SK-N-SH (cell line): ENCODE data around the gene KMT2B. TPM values are rescaled to one million over a fixed set of nuclear protein-coding genes. Genes with fewer than 3 reads are reported as not detected.

Experiments
- CTCF ChIA-PET: fragments of 300-600, 350-600 bp; formaldehyde crosslinking; extraction: SDS; loops from one replicate; lab custom pipeline; 2021; lab: Yijun Ruan, JAX
- POLR2A ChIA-PET: fragments of 350-600 bp; sonication (Branson Sonifier 250); formaldehyde crosslinking; extraction: SDS; loops from one replicate; lab custom pipeline; 2020; ENCODE audit warnings: antibody characterized with exemption, inconsistent platforms; lab: Yijun Ruan, JAX
- DNase-seq: peaks from one replicate; pipeline ENCODE4 v3.0.0; 2012
- H2AFZ ChIP-seq: fragments of 200-600 bp; sonication (generic); 2 replicates; pipeline ENCODE4 v1.8.1; 2016; ENCODE audit warnings: antibody characterized with exemption, mild to moderate bottlenecking, low read depth
- H3F3A ChIP-seq: fragments of 200-600 bp; sonication (generic); replicated peaks from 2 replicates; pipeline ENCODE3; 2016; ENCODE audit warnings: antibody characterized with exemption, mild to moderate bottlenecking; ENCODE audit not compliant: insufficient read depth
- H3K27ac ChIP-seq, 2 experiments: fragments of 200-500 bp in 1 of 2; fragments of 200-600 bp in 1 of 2; sonication (Bioruptor generic) in 1 of 2; sonication (generic), shearing (Covaris generic) in 1 of 2; 2 replicates each; pipeline versions ENCODE4 v1.5.1 to v1.6.1; 2014 to 2016; ENCODE audit warnings: low read depth in 2 of 2, inconsistent platforms in 1 of 2, low read length in 1 of 2, mild to moderate bottlenecking in 1 of 2, mixed read lengths in 1 of 2
- H3K27me3 ChIP-seq: fragments of 200-600 bp; sonication (generic), shearing (Covaris generic); 2 replicates; pipeline ENCODE4 v1.6.1; 2016; ENCODE audit warnings: mixed run types; ENCODE audit not compliant: insufficient read depth
- H3K36me3 ChIP-seq, 2 experiments: fragments of 200-500 bp in 1 of 2; fragments of 200-600 bp in 1 of 2; sonication (Bioruptor generic) in 1 of 2; sonication (generic) in 1 of 2; replicated peaks in 1 of 2; 2 replicates each; pipeline versions ENCODE3 to v1.5.1; 2014 to 2016; ENCODE audit warnings: low read length in 1 of 2, mild to moderate bottlenecking in 1 of 2; ENCODE audit not compliant: insufficient read depth in 2 of 2, control insufficient read depth in 1 of 2
- H3K4me1 ChIP-seq, 2 experiments: fragments of 200-500 bp in 1 of 2; fragments of 200-600 bp in 1 of 2; sonication (Bioruptor generic) in 1 of 2; sonication (generic), shearing (Covaris generic) in 1 of 2; 2 replicates each; pipeline versions ENCODE4 v1.5.1 to v1.6.1; 2014 to 2016; ENCODE audit warnings: low read depth in 1 of 2, low read length in 1 of 2, mixed run types in 1 of 2; ENCODE audit not compliant: insufficient read depth in 2 of 2, control insufficient read depth in 1 of 2
- H3K4me2 ChIP-seq: fragments of 200-600 bp; sonication (generic), shearing (Covaris generic); 2 replicates; pipeline ENCODE4 v1.6.1; 2017; ENCODE audit warnings: mixed run types
- H3K4me3 ChIP-seq, 2 experiments: fragments of 200-500 bp in 1 of 2; fragments of 200-600 bp in 1 of 2; sonication (Bioruptor generic) in 1 of 2; sonication (generic), shearing (Covaris generic) in 1 of 2; 2 replicates each; pipeline versions ENCODE4 v1.5.1 to v1.8.1; 2014 to 2016; ENCODE audit warnings: low read depth in 2 of 2, inconsistent platforms in 1 of 2, low read length in 1 of 2, mild to moderate bottlenecking in 1 of 2, mixed read lengths in 1 of 2, moderate library complexity in 1 of 2
- H3K79me2 ChIP-seq: fragments of 200-600 bp; sonication (generic); 2 replicates; pipeline ENCODE4 v1.8.1; 2017; ENCODE audit warnings: mild to moderate bottlenecking; ENCODE audit not compliant: insufficient read depth
- H3K9ac ChIP-seq: fragments of 200-600 bp; sonication (generic); 2 replicates; pipeline ENCODE4 v1.6.1; 2017; ENCODE audit warnings: mixed run types
- H3K9me2 ChIP-seq: fragments of 200-600 bp; sonication (generic); 2 replicates; pipeline ENCODE4 v1.6.1; 2017; ENCODE audit warnings: mixed run types
- H3K9me3 ChIP-seq: fragments of 200-600 bp; sonication (generic); 2 replicates; pipeline ENCODE4 v1.6.1; 2017; ENCODE audit warnings: mixed run types, mild to moderate bottlenecking, moderate library complexity
- H4K20me1 ChIP-seq: fragments of 200-600 bp; sonication (generic); 2 replicates; pipeline ENCODE4 v1.6.1; 2017; ENCODE audit warnings: mild to moderate bottlenecking, mixed run types; ENCODE audit not compliant: insufficient read depth
- CHD2 ChIP-seq: fragments of 150-350 bp; IDR thresholded peaks from 2 replicates; pipeline ENCODE4 v1.6.1; 2018; ENCODE audit warnings: low read length; ENCODE audit not compliant: partially characterized antibody
- EP300 ChIP-seq, 2 experiments: IDR thresholded peaks; 2 replicates each; pipeline versions ENCODE4 v1.4.0 to v1.6.1; 2012; ENCODE audit warnings: borderline replicate concordance in 1 of 2, low read depth in 1 of 2, low read length in 1 of 2
- EZH2phosphoT487 ChIP-seq: fragments of 200-600 bp; sonication (generic); IDR thresholded peaks from 2 replicates; pipeline ENCODE4 v1.6.1; 2017; ENCODE audit warnings: low read depth, mixed run types, mild to moderate bottlenecking, antibody characterized with exemption, moderate library complexity, borderline replicate concordance
- FOXJ3 ChIP-seq: sonication (generic); formaldehyde crosslinking; IDR thresholded peaks from 2 replicates; pipeline ENCODE4 v1.5.1; 2020; ENCODE audit warnings: mild to moderate bottlenecking, missing genetic modification reagents
- FOXM1 ChIP-seq: IDR thresholded peaks from 2 replicates; pipeline ENCODE4 v1.4.0; 2012; ENCODE audit warnings: low read depth, mild to moderate bottlenecking
- GABPA ChIP-seq: IDR thresholded peaks from 2 replicates; pipeline ENCODE4 v1.4.0; 2012; ENCODE audit warnings: low read depth, mild to moderate bottlenecking
- GATA2 ChIP-seq: sonication (generic); formaldehyde crosslinking; IDR thresholded peaks from 2 replicates; pipeline ENCODE4 v1.5.0; 2020; ENCODE audit warnings: mild to moderate bottlenecking, missing genetic modification reagents
- IRF3 ChIP-seq: fragments of 150-350 bp; IDR thresholded peaks from 2 replicates; pipeline ENCODE4 v1.6.1; 2016; ENCODE audit warnings: mild to moderate bottlenecking, low read depth, low read length
- JUND ChIP-seq: IDR thresholded peaks from 2 replicates; pipeline ENCODE4 v1.4.0; 2012
- NRF1 ChIP-seq: IDR thresholded peaks from 2 replicates; pipeline ENCODE4 v1.6.1; 2012; ENCODE audit warnings: low read depth, mild to moderate bottlenecking, low read length
- POLR2AphosphoS5 ChIP-seq: IDR thresholded peaks from 2 replicates; pipeline ENCODE4 v1.6.1; 2012; ENCODE audit warnings: low read depth, low read length
- RFX5 ChIP-seq: IDR thresholded peaks from 2 replicates; pipeline ENCODE4 v1.6.1; 2012; ENCODE audit warnings: mild to moderate bottlenecking, improper control_type of control experiment, low read length
- RXRA ChIP-seq: IDR thresholded peaks from 2 replicates; pipeline ENCODE4 v1.4.0; 2012; ENCODE audit warnings: low read depth, mild to moderate bottlenecking, borderline replicate concordance
- SMC3 ChIP-seq: IDR thresholded peaks from 2 replicates; pipeline ENCODE4 v1.6.1; 2012; ENCODE audit warnings: low read depth, low read length, improper control_type of control experiment
- WGBS: methylation state at CpG from one replicate; pipeline ENCODE4 v1.1.6; 2017; ENCODE audit warnings: low lambda C conversion rate; 5-methylcytosine and 5-hydroxymethylcytosine counted together
- polyA plus RNA-seq, 3 experiments: library from polyadenylated mRNA; depleted of rRNA; stranded (reverse); fragments of >200 nt; gene quantifications; 2 replicates each; pipeline ENCODE4 v1.2.3, GENCODE V29; 2012
- TF ChIP-seq, protein P1 (sequence below): fragments of 200-600 bp; sonication (generic); IDR thresholded peaks from 2 replicates; pipeline ENCODE4 v1.6.1; 2017; ENCODE audit warnings: antibody characterized with exemption, mild to moderate bottlenecking, moderate library complexity
- TF ChIP-seq, protein P2 (sequence below): IDR thresholded peaks from 2 replicates; pipeline ENCODE4 v1.4.0; 2012; ENCODE audit warnings: low read depth, borderline replicate concordance

KMT2B gene
- polyA plus RNA-seq, 1 of the 3 experiments (the other 2 are of a cell fraction) = 29.2 TPM

DNA sequence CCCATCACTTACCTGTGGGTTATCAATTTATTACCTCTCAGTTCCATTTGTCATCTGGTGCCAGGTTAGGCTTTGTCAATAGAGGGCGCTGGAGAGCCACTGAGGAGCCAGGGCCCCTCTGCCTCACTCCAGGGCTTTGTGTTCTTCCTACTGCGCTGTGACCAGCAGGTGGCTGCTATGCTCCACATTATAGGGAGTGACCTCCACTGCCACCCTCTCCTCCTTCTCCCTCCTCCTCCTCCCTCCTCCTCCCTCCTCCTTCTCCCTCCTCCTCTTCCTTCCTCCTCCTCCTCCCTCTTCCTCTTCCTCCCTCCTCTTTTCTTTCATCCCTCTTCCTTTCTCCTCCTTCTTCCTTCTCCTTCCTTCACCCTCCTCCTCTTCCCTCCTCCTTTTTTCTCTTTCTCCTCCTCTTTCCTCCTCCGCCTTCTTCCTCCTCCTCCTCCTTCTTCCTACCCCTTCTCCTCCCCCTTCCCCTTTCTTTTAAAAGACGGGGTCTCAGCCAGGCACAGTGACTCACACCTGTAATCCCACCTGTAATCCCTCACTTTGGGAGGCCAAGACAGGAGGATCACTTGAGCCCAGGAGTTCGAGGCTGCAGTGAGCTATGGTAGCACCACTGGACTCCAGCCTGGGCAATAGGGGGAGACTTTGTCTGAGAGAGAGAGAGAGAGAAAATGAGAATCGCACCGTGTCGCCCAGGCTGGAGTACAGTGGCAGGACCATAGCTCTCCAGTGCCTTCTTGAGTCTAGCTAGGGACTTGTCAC, 23.8 kb upstream of the KMT2B start (continued):
- TF ChIP-seq, protein P1, sequence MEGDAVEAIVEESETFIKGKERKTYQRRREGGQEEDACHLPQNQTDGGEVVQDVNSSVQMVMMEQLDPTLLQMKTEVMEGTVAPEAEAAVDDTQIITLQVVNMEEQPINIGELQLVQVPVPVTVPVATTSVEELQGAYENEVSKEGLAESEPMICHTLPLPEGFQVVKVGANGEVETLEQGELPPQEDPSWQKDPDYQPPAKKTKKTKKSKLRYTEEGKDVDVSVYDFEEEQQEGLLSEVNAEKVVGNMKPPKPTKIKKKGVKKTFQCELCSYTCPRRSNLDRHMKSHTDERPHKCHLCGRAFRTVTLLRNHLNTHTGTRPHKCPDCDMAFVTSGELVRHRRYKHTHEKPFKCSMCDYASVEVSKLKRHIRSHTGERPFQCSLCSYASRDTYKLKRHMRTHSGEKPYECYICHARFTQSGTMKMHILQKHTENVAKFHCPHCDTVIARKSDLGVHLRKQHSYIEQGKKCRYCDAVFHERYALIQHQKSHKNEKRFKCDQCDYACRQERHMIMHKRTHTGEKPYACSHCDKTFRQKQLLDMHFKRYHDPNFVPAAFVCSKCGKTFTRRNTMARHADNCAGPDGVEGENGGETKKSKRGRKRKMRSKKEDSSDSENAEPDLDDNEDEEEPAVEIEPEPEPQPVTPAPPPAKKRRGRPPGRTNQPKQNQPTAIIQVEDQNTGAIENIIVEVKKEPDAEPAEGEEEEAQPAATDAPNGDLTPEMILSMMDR = peak; percentile 98
- TF ChIP-seq GATA2 (CRISPR knock-in tag) = no peak
- TF ChIP-seq SMC3 = peak; percentile 93

- Histone ChIP-seq H3K9ac (no peak overlapping the region), H3K79me2 (no peaks in the 10 kb centered on the region), H3F3A (no peaks in the 10 kb centered on the region), H3K9me2 (no peaks in the 10 kb centered on the region), H3K27ac (no peak overlapping the region), H2AFZ (no peak overlapping the region), H3K4me3 (no peak overlapping the region)
- CTCF ChIA-PET = interaction anchor here (0.6 to 2.2 kb wide), 4 partner anchors 13 to 124 kb away, joined by 3 to 8 read pairs (median 4); no protein-coding TSS in a partner anchor
- DNase-seq = no peak
- WGBS = 59% methylated on average over 2 of the region's 2 CpGs
- TF ChIP-seq JUND (no peak), RFX5 (no peak), NRF1 (no peak), POLR2AphosphoS5 (no peak), FOXM1 (no peak), GABPA (no peak), EZH2phosphoT487 (no peak), EP300 (IDR thresholded peaks at IDR 0.05; ENCODE audit: borderline replicate concordance in 1 of 2, low read depth in 1 of 2, low read length in 1 of 2) (no peak), RXRA (no peak), CHD2 (no peak), SMC3 (no peak), FOXJ3 (CRISPR knock-in tag) (no peak), IRF3 (no peak)
- TF ChIP-seq, protein P2, sequence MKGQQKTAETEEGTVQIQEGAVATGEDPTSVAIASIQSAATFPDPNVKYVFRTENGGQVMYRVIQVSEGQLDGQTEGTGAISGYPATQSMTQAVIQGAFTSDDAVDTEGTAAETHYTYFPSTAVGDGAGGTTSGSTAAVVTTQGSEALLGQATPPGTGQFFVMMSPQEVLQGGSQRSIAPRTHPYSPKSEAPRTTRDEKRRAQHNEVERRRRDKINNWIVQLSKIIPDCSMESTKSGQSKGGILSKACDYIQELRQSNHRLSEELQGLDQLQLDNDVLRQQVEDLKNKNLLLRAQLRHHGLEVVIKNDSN = no peak
- TF ChIP-seq, protein P1 = no peak
- TF ChIP-seq, all 33 proteins: peak for 0
- POLR2A ChIA-PET = no interaction called here
- no peaks in the 10 kb centered on the region for H3K36me3 ChIP-seq
- no peaks in the 10 kb centered on the region for H3K9me3 ChIP-seq
- H3K27me3 ChIP-seq = peaks cover 7% of the 10 kb centered on the region; the same call in 1 of the 2 replicates
- no peak overlapping the region for H3K4me2 ChIP-seq
- no peaks in the 10 kb centered on the region for H3K4me1 ChIP-seq
- H4K20me1 ChIP-seq = no peaks in the 10 kb centered on the region
Observed at GRCh38 chr19:35695895-35696422, 21.8 kb upstream of the KMT2B start.
